Suprapubic skin (tissue), 4 donors: ENCODE results near the gene SLC22A13.

Experiments used
- POLR2A ChIP-seq, 2 donors: fragments of 450-650 bp; IDR thresholded peaks; one replicate each; pipeline ENCODE4 v1.6.1; 2017; ENCODE audit warnings: antibody characterized with exemption in 2 of 2, mild to moderate bottlenecking in 2 of 2, moderate library complexity in 2 of 2
- POLR2AphosphoS5 ChIP-seq, 3 donors: sonication (generic); formaldehyde crosslinking; IDR thresholded peaks; one replicate each; pipeline ENCODE4 v1.6.1; 2017; ENCODE audit warnings: antibody characterized with exemption in 3 of 3
- TF ChIP-seq, protein P1 (sequence below), 2 donors: fragments of 200-600 bp in 1 of 2; fragments of 450-650 bp in 1 of 2; sonication (generic) in 1 of 2; IDR thresholded peaks; one replicate each; pipeline ENCODE4 v1.5.1; 2016 to 2019; ENCODE audit warnings: antibody characterized with exemption in 2 of 2, mild to moderate bottlenecking in 1 of 2, moderate library complexity in 1 of 2

GRCh38 chr3:38276081-38276916 is 10.7 kb downstream of the SLC22A13 start:
- TF ChIP-seq POLR2A (IDR thresholded peaks at IDR 0.05) (no peak), POLR2AphosphoS5 (IDR thresholded peaks at IDR 0.05) (no peak)
- TF ChIP-seq, protein P1, sequence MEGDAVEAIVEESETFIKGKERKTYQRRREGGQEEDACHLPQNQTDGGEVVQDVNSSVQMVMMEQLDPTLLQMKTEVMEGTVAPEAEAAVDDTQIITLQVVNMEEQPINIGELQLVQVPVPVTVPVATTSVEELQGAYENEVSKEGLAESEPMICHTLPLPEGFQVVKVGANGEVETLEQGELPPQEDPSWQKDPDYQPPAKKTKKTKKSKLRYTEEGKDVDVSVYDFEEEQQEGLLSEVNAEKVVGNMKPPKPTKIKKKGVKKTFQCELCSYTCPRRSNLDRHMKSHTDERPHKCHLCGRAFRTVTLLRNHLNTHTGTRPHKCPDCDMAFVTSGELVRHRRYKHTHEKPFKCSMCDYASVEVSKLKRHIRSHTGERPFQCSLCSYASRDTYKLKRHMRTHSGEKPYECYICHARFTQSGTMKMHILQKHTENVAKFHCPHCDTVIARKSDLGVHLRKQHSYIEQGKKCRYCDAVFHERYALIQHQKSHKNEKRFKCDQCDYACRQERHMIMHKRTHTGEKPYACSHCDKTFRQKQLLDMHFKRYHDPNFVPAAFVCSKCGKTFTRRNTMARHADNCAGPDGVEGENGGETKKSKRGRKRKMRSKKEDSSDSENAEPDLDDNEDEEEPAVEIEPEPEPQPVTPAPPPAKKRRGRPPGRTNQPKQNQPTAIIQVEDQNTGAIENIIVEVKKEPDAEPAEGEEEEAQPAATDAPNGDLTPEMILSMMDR (IDR thresholded peaks at IDR 0.05) = no peak
